ENCODE measurements around the gene SLC36A4.
"Not testable (repeated sequence)": the region's sequence is repeated elsewhere in the genome, so short reads cannot be mapped to it uniquely, and the experiment has no call there.

The SLC36A4 gene

DNA sequence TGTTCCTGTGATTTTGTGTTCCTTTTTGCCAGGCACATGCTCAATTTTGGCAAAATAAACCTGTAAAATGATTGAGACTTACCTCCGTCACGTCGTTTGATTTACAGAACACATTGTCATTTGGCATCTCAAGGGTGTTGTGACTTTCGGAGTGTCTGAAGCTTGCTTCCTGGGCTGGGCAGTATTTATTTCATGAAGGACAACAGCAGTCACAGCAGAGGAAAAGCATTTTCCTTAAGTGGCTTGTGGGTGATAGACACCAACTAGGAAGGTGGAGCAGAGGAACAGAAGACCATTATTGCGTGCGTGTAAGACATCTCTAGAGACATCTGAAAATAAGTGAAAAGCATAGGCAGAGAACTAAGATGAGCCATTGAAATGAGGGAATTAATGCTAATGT lies 80.2 kb downstream of the SLC36A4 start:
- no peak for DNase-seq

GRCh38 chr11:93116641-93117441 lies 81.0 kb downstream of the SLC36A4 start:
- no peak for DNase-seq

DNA sequence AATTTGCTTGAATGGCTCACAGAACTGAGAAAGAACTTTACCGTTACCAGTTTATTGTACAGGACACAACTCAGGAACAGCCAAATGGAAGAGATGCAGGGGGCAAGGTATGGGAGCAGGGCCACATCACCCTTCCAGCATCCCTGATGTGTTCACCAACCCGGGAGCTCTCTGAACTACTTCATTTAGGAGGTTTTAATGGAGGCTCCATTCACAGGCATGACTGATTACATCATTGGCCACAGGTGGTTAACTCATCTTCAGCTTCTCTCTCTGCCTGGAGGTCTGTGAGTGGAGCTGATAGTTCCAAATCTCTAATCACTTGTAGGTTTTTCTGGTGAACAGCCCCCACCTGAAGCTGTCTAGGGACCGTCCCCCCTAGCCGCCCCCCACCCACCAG lies 83.5 kb downstream of the SLC36A4 start:
- no peak for DNase-seq

GRCh38 chr11:93113824-93114223 lies 84.0 kb downstream of the SLC36A4 start:
- DNase-seq = no peak

DNA sequence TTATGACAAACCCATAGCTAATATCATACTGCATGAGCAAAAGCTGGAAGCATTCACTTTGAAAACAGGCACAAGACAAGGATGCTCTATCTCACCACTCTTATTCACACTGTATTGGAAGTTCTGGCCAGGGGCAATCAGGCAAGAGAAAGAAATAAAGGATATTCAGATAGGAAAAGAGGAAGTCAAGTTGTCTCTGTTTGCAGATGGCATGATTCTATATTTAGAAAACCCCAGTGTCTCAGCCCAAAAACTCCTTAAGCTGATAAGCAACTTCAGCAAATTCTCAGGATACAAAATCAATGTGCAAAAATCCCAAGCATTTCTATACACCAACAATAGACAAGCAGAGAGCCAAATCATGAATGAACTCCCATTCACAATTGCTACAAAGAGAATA lies 86.6 kb downstream of the SLC36A4 start:
- DNase-seq = not testable (repeated sequence)

DNA sequence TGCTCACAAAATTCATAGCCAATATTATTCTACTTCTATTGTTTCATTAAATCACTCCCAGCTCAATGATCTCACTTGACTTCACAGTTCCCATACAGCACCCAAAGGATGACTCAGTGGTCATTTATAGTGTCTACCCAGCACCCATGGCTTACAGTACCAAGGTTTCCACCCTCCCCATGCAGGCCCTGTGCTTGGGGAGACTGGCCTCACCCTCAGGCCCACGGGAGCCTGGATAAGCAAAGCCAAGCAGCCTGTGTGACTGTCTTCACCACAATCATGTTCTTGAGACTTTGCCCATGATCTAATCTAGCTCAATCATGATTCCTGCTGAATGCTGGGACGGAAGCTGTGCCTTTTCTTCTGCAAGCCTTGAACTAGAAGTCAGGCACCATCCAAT lies 97.6 kb downstream of the SLC36A4 start:
- no peak for DNase-seq

DNA sequence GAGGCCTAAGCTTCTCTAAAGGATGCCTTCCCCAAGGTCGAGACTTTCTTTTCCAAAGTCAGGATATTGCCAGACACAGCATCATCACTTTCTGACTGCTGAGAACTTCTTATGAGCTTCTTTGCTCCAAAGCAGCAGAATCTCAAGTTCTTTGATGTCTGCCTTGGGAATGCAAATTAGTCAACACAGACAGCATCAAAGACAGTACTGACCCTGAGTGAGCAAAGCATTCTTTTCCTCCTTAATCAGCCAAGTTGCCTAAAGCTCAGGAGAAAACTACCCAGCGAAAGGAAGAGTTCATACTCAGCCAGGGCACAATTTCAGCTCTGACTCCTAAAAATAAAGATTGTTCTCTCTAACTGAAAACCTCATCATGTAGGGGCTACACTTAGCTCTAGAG lies 98.0 kb downstream of the SLC36A4 start:
- no peak for DNase-seq

Data from NCI-H2171 treated with DMSO at 0.1 percent for 48 hours (cell line).